ENCODE measurements around the gene FBXW8.

- TF ChIP-seq ISL1 (CRISPR knock-in tag; IDR thresholded peaks at IDR 0.05) (no peak), TCF4 (CRISPR knock-in tag; IDR thresholded peaks at IDR 0.05; ENCODE audit: borderline replicate concordance) (no peak), OSR1 (CRISPR knock-in tag; IDR thresholded peaks at IDR 0.05) (no peak)
Observed at GRCh38 chr12:117003883-117004404, 93.2 kb downstream of the FBXW8 start.
